GM18951 (cell line): ENCODE results near the gene OSBPL9.

Source experiments
- POLR2A ChIP-seq: IDR thresholded peaks from 4 replicates; pipeline ENCODE4 v1.6.1; 2011; ENCODE audit warnings: mild to moderate bottlenecking; ENCODE audit not compliant: insufficient read length, insufficient read depth; ENCODE audit errors: extremely low read depth
- in situ Hi-C: fragments of 300-500 bp; cut with MboI; formaldehyde crosslinking; loops from one replicate; pipeline ENCODE4 v1.12.0; 2022; ENCODE audit warnings: low sequenced_read_pairs, mixed read lengths, inconsistent platforms; ENCODE audit not compliant: unreplicated experiment

Gene OSBPL9, protein sequence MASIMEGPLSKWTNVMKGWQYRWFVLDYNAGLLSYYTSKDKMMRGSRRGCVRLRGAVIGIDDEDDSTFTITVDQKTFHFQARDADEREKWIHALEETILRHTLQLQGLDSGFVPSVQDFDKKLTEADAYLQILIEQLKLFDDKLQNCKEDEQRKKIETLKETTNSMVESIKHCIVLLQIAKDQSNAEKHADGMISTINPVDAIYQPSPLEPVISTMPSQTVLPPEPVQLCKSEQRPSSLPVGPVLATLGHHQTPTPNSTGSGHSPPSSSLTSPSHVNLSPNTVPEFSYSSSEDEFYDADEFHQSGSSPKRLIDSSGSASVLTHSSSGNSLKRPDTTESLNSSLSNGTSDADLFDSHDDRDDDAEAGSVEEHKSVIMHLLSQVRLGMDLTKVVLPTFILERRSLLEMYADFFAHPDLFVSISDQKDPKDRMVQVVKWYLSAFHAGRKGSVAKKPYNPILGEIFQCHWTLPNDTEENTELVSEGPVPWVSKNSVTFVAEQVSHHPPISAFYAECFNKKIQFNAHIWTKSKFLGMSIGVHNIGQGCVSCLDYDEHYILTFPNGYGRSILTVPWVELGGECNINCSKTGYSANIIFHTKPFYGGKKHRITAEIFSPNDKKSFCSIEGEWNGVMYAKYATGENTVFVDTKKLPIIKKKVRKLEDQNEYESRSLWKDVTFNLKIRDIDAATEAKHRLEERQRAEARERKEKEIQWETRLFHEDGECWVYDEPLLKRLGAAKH

DNA sequence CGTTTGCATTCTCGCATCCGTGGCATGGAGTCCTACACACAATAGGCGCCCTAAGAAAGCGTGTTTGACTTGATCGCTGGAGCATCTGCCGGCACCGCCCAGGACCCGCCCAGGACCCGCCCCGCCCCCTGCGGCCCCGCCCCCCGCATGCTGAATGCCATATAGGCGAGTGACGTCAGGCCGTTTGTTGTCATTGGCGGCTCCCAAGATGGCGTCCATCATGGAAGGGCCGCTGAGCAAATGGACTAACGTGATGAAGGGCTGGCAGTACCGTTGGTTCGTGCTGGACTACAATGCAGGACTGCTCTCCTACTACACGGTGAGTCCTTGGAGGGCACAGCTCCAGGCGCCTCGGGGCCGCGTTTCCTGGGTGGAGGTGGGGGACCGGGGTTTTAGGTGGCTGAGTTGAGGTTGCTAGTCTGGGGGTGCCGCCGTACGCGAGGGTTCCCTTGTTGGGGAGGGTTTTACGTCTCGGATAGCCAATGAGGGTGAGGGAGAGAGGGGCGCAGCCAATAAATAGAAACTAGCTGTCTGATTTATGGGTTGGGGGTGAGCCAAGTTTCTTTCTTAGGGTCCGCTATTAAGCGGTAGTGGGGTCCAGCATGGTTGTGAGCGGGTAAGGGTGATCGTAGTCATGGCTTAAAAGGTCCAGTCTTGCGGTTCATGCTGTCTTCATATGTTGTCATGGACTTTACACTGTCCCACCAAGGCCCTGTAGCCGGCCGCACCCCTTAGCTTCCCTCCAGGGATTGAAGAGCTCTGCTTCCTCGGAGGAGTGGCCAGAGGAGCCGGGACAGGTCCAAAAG is at the start of gene OSBPL9:
TSS of gene OSBPL9 (plus strand) at position 190 of the 806 bp plus-strand sequence. CDS start at position 209, 19 bp downstream.
- peak; percentile 69 for TF ChIP-seq POLR2A
- in situ Hi-C loops, result no loop called here

DNA sequence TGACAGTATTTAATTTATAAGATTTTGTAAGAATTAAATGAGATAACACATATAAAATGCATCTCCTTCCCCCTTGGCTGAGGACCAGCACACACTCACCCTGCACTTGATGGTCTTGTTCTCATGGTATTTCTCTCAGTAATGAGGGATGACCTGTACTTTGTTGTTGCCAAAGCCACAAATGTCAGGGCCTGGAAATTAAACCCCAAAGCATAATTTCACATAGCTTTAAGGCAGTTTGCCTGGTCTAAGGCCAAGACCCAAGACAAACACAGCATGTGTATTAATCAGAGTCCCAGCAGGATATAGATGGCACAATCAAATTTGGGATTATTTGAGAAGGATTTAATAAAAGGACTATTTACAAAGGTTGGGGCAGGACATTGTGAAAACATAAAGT is 49.2 kb upstream of the OSBPL9 start:
- in situ Hi-C loops, result no loop called here
- no peak for TF ChIP-seq POLR2A

DNA sequence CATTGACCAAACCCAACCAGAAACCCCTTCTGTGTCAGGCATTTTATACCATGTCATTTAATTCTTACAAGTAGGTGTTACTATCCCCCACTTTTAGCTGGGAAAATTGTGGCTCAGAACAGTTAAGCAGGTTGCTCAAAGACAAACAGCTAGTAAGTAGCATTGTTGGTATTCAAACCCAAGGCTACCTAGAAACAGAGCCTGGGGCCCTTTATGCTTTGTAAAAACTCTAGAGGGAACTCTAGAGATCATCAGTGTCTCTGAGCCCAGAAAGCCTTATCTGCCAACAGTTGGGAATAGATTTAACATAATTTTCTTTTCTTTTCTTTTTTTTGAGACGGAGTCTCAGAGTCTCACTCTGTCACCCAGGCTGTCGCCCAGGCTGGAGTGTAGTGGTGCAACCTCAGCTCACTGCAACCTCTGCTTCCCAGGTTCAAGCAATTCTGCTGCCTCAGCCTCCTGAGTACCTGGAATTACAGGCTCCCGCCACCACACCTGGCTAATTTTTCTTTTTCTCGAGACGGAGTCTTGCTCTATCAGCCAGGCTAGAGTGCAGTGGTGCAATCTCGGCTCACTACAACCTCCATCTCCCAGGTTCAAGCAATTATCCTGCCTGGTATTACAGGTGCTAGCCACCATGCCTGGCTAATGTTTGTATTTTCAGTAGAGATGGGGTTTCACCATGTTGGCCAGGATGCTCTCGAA is 48.5 kb upstream of the OSBPL9 start:
- no peak for TF ChIP-seq POLR2A
- in situ Hi-C loops, result no loop called here

DNA sequence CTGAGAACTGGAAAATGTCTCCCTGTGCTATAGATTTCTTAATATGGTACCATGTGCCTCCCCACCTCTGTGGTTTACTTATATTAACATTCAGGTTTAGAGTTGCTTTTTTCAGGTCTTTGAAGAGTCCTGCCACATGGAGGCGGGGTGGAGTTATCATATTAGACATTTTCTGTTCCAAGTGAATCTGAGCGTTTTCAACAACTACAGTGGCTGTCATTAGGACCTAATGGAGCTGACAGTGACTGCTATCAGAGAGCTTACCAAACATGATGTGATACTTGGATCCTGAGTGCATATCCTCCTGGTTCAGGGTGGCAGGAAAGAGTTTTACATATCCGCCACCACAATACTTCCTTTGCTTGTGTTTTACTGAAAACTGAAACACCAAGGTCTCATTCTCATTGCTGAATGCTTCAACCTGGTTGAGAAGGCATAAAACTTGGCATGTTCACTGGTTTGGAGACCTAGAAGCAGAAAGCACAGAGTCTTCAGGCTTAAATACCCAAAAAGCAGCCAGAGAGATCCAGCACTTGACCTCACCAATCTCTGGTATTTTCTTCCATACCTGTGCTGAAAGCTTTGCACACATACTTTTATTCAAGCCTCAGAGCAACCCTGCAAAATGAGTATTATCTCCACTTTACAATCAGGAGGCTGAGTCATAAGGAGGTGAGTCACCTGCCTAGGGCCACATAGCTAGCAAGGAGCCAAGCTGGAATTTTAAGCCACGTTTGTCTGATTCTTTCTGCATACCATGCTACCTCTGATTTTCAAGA is 47.4 kb upstream of the OSBPL9 start:
- peak; percentile 29 for TF ChIP-seq POLR2A
- in situ Hi-C loops, result no loop called here

DNA sequence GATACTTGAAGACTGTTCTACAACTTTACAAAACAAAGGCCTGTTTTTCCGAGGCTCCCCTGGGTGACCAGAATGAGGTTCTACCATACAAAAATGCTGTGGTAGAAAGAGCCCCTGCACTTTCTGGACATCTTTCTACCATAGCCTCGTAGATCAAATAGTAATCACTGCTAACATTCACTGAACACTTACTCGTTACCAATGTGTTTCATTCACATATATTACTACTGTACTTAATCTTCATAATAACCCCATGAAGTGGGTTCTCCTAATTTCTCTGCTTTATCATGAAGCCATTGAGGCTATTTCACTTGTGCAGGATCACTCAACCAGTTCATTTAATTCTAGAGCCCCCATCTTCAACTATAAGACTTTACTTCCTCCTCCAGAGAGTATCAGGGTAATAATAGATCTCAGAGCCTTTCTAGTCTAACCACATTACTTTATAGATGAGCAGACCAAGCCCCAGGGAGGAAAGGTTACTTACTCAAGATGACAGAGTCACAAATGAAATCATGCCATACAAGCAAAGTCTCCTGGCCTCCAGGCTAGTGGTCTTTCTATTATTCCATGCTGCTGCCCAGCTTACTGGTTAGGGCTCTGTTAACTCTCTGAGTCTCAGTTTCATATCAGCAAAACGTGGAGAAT is 46.7 kb upstream of the OSBPL9 start:
- in situ Hi-C loops, result no loop called here
- TF ChIP-seq POLR2A, result no peak

DNA sequence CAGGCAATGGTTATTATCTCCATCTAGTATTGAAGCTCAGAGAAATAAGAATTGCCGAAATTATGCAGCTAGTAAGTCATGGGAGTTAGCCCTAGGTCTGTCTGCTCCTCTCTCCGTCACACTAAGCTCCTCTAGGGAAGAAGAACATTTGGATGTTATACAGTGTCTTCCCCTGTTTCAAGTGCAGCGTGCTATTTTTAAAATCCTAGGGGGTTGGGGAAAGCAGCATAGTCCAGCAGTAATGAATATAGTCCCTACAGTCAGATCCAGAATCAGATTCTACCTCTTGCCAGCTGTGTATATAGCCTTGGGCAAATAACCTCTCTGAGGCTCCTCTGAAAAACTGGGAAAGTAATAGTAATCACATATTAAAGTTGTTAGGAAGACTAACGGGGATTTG is 44.5 kb upstream of the OSBPL9 start:
- no peak for TF ChIP-seq POLR2A
- in situ Hi-C loops, result no loop called here

DNA sequence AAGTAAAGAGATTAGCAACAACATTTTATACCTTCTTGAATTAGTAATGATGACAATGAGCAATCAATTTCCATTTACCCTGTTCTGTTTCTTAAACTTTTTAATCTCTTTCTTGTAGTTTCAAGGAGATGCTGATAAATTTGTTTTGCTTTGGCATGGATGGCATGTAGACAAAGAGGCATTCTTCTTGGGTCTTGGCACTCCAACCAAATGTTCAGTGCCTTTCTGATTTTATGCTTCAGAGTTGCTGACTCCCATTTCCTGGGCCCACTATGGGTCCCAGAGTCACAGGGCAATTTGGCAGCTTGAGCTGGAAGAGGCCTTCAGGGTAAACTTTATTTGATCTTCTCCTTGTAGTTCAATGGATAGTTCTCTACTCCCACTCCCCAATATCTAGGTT is 42.1 kb upstream of the OSBPL9 start:
- in situ Hi-C loops, result no loop called here
- TF ChIP-seq POLR2A, result no peak

DNA sequence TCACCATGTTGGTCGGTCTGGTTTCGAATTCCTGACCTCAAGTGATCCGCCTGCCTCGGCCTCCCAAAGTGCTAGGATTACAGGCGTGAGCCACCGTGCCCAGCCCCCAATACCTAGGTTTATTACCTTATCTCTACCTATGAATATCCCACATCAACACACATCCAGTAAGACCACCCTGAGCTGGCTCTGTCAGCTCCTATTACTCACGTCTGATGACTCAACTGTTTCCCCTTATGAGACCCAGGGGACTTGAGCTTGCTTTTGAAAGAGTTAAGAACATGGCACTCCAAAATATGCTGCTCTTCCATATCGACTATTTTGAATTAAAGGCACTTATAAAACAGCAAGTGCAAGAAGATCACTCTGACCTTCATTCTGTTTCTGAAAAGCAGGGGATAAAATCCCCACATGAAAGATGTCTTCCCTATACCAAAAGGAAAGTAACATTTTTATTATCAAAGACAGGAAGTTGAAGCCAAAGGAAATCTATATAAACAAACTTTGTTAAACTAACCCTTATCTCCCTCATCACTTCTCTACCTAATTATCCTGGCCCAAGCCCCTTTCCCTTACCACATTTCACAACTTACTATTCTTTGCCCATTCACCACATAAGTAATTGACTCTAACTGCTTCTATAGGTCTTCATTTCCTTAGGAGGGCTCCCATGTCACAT is 41.3 kb upstream of the OSBPL9 start:
- no peak for TF ChIP-seq POLR2A
- in situ Hi-C loops, result no loop called here

DNA sequence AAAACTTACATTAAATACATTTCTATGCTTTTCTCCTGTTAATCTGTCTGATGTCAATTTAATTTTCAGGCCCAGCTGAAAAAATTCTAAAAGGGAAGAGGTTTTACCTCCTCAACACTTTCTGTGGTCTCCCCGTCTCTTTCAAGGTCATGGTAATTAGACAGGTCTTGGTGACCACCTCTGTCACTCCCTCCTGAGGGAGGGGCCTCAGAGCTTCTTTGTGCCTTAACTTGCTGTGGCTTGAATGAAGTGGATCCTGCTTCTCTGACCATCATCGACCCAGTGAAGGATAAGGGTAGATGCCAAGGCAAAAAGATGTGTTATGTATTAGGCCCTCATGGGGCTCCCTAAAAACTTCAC is 40.8 kb upstream of the OSBPL9 start:
- in situ Hi-C loops, result no loop called here
- TF ChIP-seq POLR2A, result no peak

DNA sequence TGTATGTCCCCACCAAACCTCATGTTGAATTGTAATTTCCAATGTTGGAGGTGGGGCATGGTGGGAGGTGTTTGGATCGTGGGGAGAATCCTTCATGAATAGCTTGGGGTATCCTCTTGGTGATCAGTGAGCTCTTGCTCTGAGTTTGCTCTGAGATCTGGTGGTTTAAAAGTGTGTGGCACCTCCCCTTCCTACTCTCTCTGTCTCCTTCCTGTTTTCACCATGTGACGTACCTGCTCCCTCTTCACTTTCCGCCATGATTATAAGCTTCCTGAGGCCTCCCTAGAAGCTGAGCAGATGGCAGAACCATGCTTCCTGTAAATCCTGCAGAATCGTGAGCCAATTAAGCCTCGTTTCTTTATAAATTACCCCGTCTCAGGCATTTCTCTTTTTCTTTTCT is 40.0 kb upstream of the OSBPL9 start:
- in situ Hi-C loops, result no loop called here
- no peak for TF ChIP-seq POLR2A

DNA sequence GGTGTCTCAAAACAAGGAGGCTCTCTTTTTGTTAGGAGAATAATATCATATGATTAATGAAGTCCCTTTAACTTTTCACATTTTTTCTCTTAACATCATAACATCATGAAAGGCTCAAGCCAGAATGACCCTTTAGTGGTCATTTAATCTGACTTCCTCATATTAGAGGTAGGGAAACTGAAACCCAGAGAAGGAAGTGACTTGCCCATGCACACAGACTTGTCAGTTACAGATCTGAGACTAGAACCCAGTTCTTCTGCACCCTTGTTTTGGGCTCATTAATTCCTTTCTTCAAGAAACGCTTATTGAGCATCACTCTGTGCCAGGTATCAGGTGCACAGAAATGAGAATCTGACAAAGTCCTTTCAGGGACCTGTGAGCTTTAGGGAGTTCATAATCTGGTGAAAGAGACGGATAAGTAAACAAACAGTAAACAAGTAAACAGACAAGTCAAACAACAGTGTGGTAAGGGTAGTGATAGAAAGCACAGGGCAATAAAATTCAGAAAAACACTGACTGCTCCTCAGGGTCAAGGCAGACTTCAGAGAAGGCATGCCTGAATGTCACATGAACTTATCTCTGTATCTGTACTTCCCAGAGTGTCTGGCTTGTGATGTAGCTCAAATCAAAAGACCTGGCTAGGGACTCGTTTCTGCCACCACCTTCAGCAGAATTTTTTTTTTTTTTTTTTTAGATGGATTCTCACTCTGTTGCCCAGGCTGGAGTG is 38.3 kb upstream of the OSBPL9 start:
- in situ Hi-C loops, result no loop called here
- no peak for TF ChIP-seq POLR2A
